Uterus (tissue), 2 donors: ENCODE data around the gene TICRR.

ENCODE experiments used
- CTCF ChIP-seq, 4 experiments: fragments of 200-600 bp in 2 of 4; fragments of 450-650 bp in 2 of 4; sonication (generic) in 2 of 4; IDR thresholded peaks; one replicate each; pipeline ENCODE4 v1.5.1; 2016 to 2019; ENCODE audit warnings: antibody characterized with exemption in 4 of 4, mild to moderate bottlenecking in 2 of 4, moderate library complexity in 1 of 4
- POLR2A ChIP-seq, 2 donors: fragments of 450-650 bp; IDR thresholded peaks; one replicate each; pipeline ENCODE4 v1.6.1; 2016; ENCODE audit warnings: antibody characterized with exemption in 2 of 2, mild to moderate bottlenecking in 1 of 2, moderate library complexity in 1 of 2

- TF ChIP-seq POLR2A (IDR thresholded peaks at IDR 0.05) (no peak), CTCF (IDR thresholded peaks at IDR 0.05) (no peak)
Measured at GRCh38 chr15:89666184-89666857, 91.1 kb downstream of the TICRR start.
